H9 (cell line): ENCODE results near the gene CSNK1G1. TPM values are rescaled to one million over a fixed set of nuclear protein-coding genes. Genes with fewer than 3 reads are reported as not detected.
"Not testable (repeated sequence)": the region's sequence is repeated elsewhere in the genome, so short reads cannot be mapped to it uniquely, and the experiment has no call there.

Experiments
- DNase-seq: peaks from one replicate; pipeline ENCODE4 v3.0.0-alpha.2; 2017
- H2AFZ ChIP-seq: one replicate; pipeline ENCODE4 v1.6.1; 2013; ENCODE audit warnings: mild to moderate bottlenecking, low read length, control low read depth, moderate library complexity
- H2AK5ac ChIP-seq: 2 replicates; pipeline ENCODE4 v1.6.1; 2013; ENCODE audit warnings: low read length, control low read depth, mixed read lengths; ENCODE audit not compliant: insufficient read length
- H2BK120ac ChIP-seq: one replicate; pipeline ENCODE4 v1.6.1; 2013; ENCODE audit warnings: low read depth, mild to moderate bottlenecking, low read length, control low read depth, inconsistent platforms; ENCODE audit not compliant: poor library complexity, severe bottlenecking
- H2BK12ac ChIP-seq: 2 replicates; pipeline ENCODE4 v1.6.1; 2013; ENCODE audit warnings: low read length, control low read depth, mixed read lengths, low read depth; ENCODE audit not compliant: insufficient read length
- H2BK15ac ChIP-seq: 2 replicates; pipeline ENCODE4 v1.6.1; 2013; ENCODE audit warnings: low read depth, low read length, control low read depth
- H2BK20ac ChIP-seq: one replicate; pipeline ENCODE4 v1.6.1; 2013; ENCODE audit warnings: low read depth, mild to moderate bottlenecking, low read length, control low read depth, inconsistent platforms; ENCODE audit not compliant: poor library complexity, severe bottlenecking
- H2BK5ac ChIP-seq: 2 replicates; pipeline ENCODE4 v1.6.1; 2013; ENCODE audit warnings: low read length, control low read depth, mixed read lengths; ENCODE audit not compliant: insufficient read length
- H3K14ac ChIP-seq: 2 replicates; pipeline ENCODE4 v1.6.1; 2013; ENCODE audit warnings: low read length, control low read depth; ENCODE audit not compliant: insufficient read depth
- H3K18ac ChIP-seq: 2 replicates; pipeline ENCODE4 v1.6.1; 2013; ENCODE audit warnings: low read depth, mild to moderate bottlenecking, mixed read lengths, low read length, control low read depth; ENCODE audit not compliant: insufficient read length
- H3K23ac ChIP-seq: 2 replicates; pipeline ENCODE4 v1.6.1; 2013; ENCODE audit warnings: low read length, control low read depth, mixed read lengths, low read depth; ENCODE audit not compliant: insufficient read length
- H3K23me2 ChIP-seq: 2 replicates; pipeline ENCODE4 v1.6.1; 2013; ENCODE audit warnings: low read depth, mild to moderate bottlenecking, mixed read lengths, low read length, control low read depth; ENCODE audit not compliant: insufficient read length, poor library complexity, severe bottlenecking
- H3K27ac ChIP-seq: 2 replicates; pipeline ENCODE4 v1.5.1; 2013; ENCODE audit warnings: low read length, control low read depth, mixed read lengths, low read depth; ENCODE audit not compliant: insufficient read length
- H3K27me3 ChIP-seq: 2 replicates; pipeline ENCODE4 v1.6.1; 2013; ENCODE audit warnings: low read length, control low read depth, inconsistent platforms; ENCODE audit not compliant: insufficient read depth
- H3K4ac ChIP-seq: 2 replicates; pipeline ENCODE4 v1.6.1; 2013; ENCODE audit warnings: low read depth, mild to moderate bottlenecking, control low read depth, inconsistent platforms, low read length, moderate library complexity
- H3K4me1 ChIP-seq: 2 replicates; pipeline ENCODE4 v1.6.1; 2013; ENCODE audit warnings: low read length, control low read depth, inconsistent platforms; ENCODE audit not compliant: insufficient read depth
- H3K4me2 ChIP-seq: 2 replicates; pipeline ENCODE4 v1.6.1; 2013; ENCODE audit warnings: low read length, control low read depth, mixed read lengths; ENCODE audit not compliant: insufficient read length, insufficient read depth
- H3K56ac ChIP-seq: 2 replicates; pipeline ENCODE4 v1.6.1; 2013; ENCODE audit warnings: low read depth, mild to moderate bottlenecking, mixed read lengths, low read length, control low read depth; ENCODE audit not compliant: insufficient read length
- H3K79me1 ChIP-seq: 2 replicates; pipeline ENCODE4 v1.6.1; 2013; ENCODE audit warnings: low read depth, mild to moderate bottlenecking, moderate library complexity, low read length, control low read depth, inconsistent platforms; ENCODE audit not compliant: insufficient read depth, poor library complexity, severe bottlenecking
- H3K79me2 ChIP-seq: 2 replicates; pipeline ENCODE4 v1.6.1; 2013; ENCODE audit warnings: low read length, control low read depth, inconsistent platforms; ENCODE audit not compliant: insufficient read depth
- H3K9ac ChIP-seq: 2 replicates; pipeline ENCODE4 v1.6.1; 2013; ENCODE audit warnings: low read length, control low read depth, mixed read lengths; ENCODE audit not compliant: insufficient read length; ENCODE audit errors: extremely low read depth
- H3K9me3 ChIP-seq: one replicate; pipeline ENCODE4 v1.6.1; 2013; ENCODE audit warnings: low read depth, low read length, inconsistent platforms; ENCODE audit not compliant: control insufficient read depth
- H3T11ph ChIP-seq: one replicate; pipeline ENCODE4 v1.6.1; 2013; ENCODE audit warnings: mild to moderate bottlenecking, low read length, control low read depth, inconsistent platforms
- H4K20me1 ChIP-seq: one replicate; pipeline ENCODE4 v1.6.1; 2013; ENCODE audit not compliant: control insufficient read depth, insufficient read length, insufficient read depth
- H4K5ac ChIP-seq: 2 replicates; pipeline ENCODE4 v1.6.1; 2013; ENCODE audit warnings: low read depth, mild to moderate bottlenecking, mixed read lengths, low read length, control low read depth; ENCODE audit not compliant: insufficient read length
- H4K8ac ChIP-seq: replicated peaks from 2 replicates; pipeline ENCODE4 v1.6.1; 2013; ENCODE audit warnings: low read length, control low read depth, mixed read lengths, low read depth; ENCODE audit not compliant: insufficient read length
- H4K91ac ChIP-seq: 2 replicates; pipeline ENCODE4 v1.6.1; 2013; ENCODE audit warnings: low read depth, mild to moderate bottlenecking, moderate library complexity, mixed read lengths, low read length, control low read depth; ENCODE audit not compliant: insufficient read length
- H3K27ac Mint-ChIP-seq, 3 experiments: 2 replicates in 2 of 3; 3 replicates in 1 of 3; pipeline ENCODE4 v1.8.0; 2020 to 2021; ENCODE audit warnings: mixed read lengths in 3 of 3, mild to moderate bottlenecking in 1 of 3, moderate library complexity in 1 of 3
- H3K27me3 Mint-ChIP-seq: 2 replicates; pipeline ENCODE4 v1.8.0; 2021; ENCODE audit warnings: low read depth, mild to moderate bottlenecking, moderate library complexity, mixed read lengths
- H3K36me3 Mint-ChIP-seq, 3 experiments: 2 replicates in 2 of 3; 3 replicates in 1 of 3; pipeline ENCODE4 v1.8.0; 2020 to 2021; ENCODE audit warnings: low read depth in 3 of 3, mixed read lengths in 3 of 3; ENCODE audit not compliant: insufficient read depth in 1 of 3
- H3K4me1 Mint-ChIP-seq, 2 experiments: 2 replicates each; pipeline ENCODE4 v1.8.0; 2020; ENCODE audit warnings: mixed read lengths in 2 of 2
- H3K4me3 Mint-ChIP-seq, 2 experiments: 2 replicates in 1 of 2; 3 replicates in 1 of 2; pipeline ENCODE4 v1.8.0; 2020 to 2021; ENCODE audit warnings: mild to moderate bottlenecking in 2 of 2, mixed read lengths in 2 of 2, moderate library complexity in 1 of 2
- H3K9me3 Mint-ChIP-seq, 2 experiments: 2 replicates in 1 of 2; 3 replicates in 1 of 2; pipeline ENCODE4 v1.8.0; 2020; ENCODE audit warnings: mild to moderate bottlenecking in 2 of 2, mixed read lengths in 2 of 2, moderate library complexity in 1 of 2
- WGBS: extraction: QIAGEN DNeasy Blood & Tissue Kit; methylation state at CpG from one replicate; pipeline ENCODE4 v1.1.7; 2013; ENCODE audit warnings: missing lambda C conversion rate, low lambda C conversion rate, mixed read lengths; ENCODE audit not compliant: insufficient read length; ENCODE audit errors: extremely low coverage; 5-methylcytosine and 5-hydroxymethylcytosine counted together
- total RNA-seq: library from RNA; stranded (reverse); gene quantifications from 2 replicates; pipeline ENCODE4 v1.2.1, GENCODE V29; 2021
- TF ChIP-seq, protein P1 (sequence below): fragments of 200-600 bp; sonication (generic); conservative IDR thresholded peaks from 3 replicates; pipeline ENCODE4 v1.8.0; 2021; ENCODE audit warnings: antibody characterized with exemption, mild to moderate bottlenecking

CSNK1G1 gene
- total RNA-seq, 1 experiment from 2014 or later: 17.1 TPM

DNA sequence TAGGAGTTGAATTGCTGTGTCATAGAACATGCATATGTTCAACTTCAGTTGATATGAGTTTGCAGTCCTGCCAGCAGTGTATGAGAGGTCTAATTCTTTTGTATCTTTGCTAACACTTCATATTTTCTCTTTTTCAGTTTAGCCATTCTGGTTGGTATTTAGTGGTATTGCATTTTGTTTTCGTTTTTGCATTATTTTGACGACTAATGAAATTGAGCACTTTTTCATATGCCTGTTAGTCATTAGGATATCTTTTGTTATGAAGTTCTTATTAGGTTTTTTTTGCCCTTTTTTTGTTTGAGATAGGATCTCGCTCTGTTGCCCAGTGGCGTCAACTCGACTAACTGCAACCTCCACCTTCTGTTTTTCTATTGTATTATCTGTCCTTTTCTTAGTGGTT lies 40.8 kb upstream of the CSNK1G1 start:
- no peak overlapping the region for H2AK5ac ChIP-seq
- no peak overlapping the region for H4K5ac ChIP-seq
- no peak overlapping the region for H2BK12ac ChIP-seq
- H3T11ph ChIP-seq: no peak overlapping the region
- H3K4me2 ChIP-seq: no peak overlapping the region
- no peaks in the 10 kb centered on the region for H3K79me1 ChIP-seq
- no peak overlapping the region for H2BK120ac ChIP-seq
- H2BK5ac ChIP-seq: no peak overlapping the region
- H3K79me2 ChIP-seq: no peaks in the 10 kb centered on the region
- no peak overlapping the region for H3K4ac ChIP-seq
- no peaks in the 10 kb centered on the region for H3K27me3 ChIP-seq
- no peak overlapping the region for H2BK15ac ChIP-seq
- H3K23ac ChIP-seq: no peak overlapping the region
- H3K36me3 Mint-ChIP-seq: peaks cover 21 to 62% (median 47%) of the 10 kb centered on the region in 3 experiments; a peak in 6 of 7 replicates
- no peak overlapping the region for H3K27ac ChIP-seq
- H2AFZ ChIP-seq: no peak overlapping the region
- no CpG with 5 or more reads among the region's 5 CpGs for WGBS
- no peak overlapping the region for H3K14ac ChIP-seq
- no peak overlapping the region for H3K27ac Mint-ChIP-seq
- H3K18ac ChIP-seq: no peak overlapping the region
- no peaks in the 10 kb centered on the region for H4K20me1 ChIP-seq
- no peaks in the 10 kb centered on the region for H3K4me1 ChIP-seq
- no peak overlapping the region for H2BK20ac ChIP-seq
- H3K9ac ChIP-seq: no peak overlapping the region
- no peaks in the 10 kb centered on the region for H3K27me3 Mint-ChIP-seq
- H3K56ac ChIP-seq: no peak overlapping the region
- no peaks in the 10 kb centered on the region for H3K23me2 ChIP-seq
- H4K8ac ChIP-seq: no peak overlapping the region
- DNase-seq: no peak
- TF ChIP-seq, protein P1, sequence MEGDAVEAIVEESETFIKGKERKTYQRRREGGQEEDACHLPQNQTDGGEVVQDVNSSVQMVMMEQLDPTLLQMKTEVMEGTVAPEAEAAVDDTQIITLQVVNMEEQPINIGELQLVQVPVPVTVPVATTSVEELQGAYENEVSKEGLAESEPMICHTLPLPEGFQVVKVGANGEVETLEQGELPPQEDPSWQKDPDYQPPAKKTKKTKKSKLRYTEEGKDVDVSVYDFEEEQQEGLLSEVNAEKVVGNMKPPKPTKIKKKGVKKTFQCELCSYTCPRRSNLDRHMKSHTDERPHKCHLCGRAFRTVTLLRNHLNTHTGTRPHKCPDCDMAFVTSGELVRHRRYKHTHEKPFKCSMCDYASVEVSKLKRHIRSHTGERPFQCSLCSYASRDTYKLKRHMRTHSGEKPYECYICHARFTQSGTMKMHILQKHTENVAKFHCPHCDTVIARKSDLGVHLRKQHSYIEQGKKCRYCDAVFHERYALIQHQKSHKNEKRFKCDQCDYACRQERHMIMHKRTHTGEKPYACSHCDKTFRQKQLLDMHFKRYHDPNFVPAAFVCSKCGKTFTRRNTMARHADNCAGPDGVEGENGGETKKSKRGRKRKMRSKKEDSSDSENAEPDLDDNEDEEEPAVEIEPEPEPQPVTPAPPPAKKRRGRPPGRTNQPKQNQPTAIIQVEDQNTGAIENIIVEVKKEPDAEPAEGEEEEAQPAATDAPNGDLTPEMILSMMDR: no peak
- H3K4me1 Mint-ChIP-seq: no peaks in the 10 kb centered on the region
- H3K9me3 Mint-ChIP-seq: no peaks in the 10 kb centered on the region
- H3K9me3 ChIP-seq: no peaks in the 10 kb centered on the region
- H3K4me3 Mint-ChIP-seq: no peak overlapping the region
- H4K91ac ChIP-seq: no peak overlapping the region

DNA sequence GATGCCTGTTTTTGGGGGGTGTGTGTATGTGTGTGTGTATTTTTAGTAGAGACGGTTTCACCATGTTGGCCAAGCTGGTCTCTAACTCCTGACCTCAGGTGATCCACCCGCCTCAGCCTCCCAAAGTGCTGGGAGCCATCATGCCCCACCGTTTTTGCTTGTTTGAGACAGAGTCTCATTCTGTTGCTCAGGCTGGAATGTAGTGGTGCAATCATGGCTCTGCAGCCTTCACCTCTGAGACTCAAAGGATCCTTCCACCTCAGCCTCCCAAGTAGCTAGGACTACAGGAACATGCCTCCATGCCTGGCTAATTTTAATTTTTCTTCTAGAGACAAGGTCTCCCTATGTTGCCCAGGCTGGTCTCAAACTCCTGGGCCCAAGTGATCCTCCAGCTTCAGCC lies 36.5 kb upstream of the CSNK1G1 start:
- H3K4ac ChIP-seq, H3K79me2 ChIP-seq, H3K56ac ChIP-seq, H3K9me3 Mint-ChIP-seq, H2BK12ac ChIP-seq, H3K79me1 ChIP-seq, H3K27me3 Mint-ChIP-seq, H4K91ac ChIP-seq, H3K9ac ChIP-seq, H2BK120ac ChIP-seq, H3K23me2 ChIP-seq, H3K4me1 Mint-ChIP-seq, H3K9me3 ChIP-seq, H2BK20ac ChIP-seq, H3K27ac ChIP-seq, H3K4me1 ChIP-seq, H3K27me3 ChIP-seq, H2BK15ac ChIP-seq, H2AK5ac ChIP-seq, H3T11ph ChIP-seq, H4K20me1 ChIP-seq, H2BK5ac ChIP-seq, H2AFZ ChIP-seq, H4K5ac ChIP-seq, H3K23ac ChIP-seq, H3K4me3 Mint-ChIP-seq, H3K14ac ChIP-seq, DNase-seq, H3K4me2 ChIP-seq, H3K18ac ChIP-seq, H4K8ac ChIP-seq: not testable (repeated sequence)
- peak overlapping the region in 1 of 3 experiments; percentile 76; a peak in 1 of 7 replicates for H3K27ac Mint-ChIP-seq
- H3K36me3 Mint-ChIP-seq: peaks cover 12 to 32% (median 27%) of the 10 kb centered on the region in 3 experiments
- no CpG with 5 or more reads among the region's 3 CpGs for WGBS
